Fibroblast of skin of back (primary cell): ENCODE measurements around the gene NUDT4. TPM values are rescaled to one million over a fixed set of nuclear protein-coding genes. Genes with fewer than 3 reads are reported as not detected.

ENCODE experiments used
- DNase-seq: peaks from one replicate; pipeline ENCODE4 v3.0.0-alpha.2; 2013
- polyA plus RNA-seq, 2 experiments: library from polyadenylated mRNA; unstranded; fragments of 120-200 nt; gene quantifications; one replicate each; pipeline ENCODE4 v1.2.1, GENCODE V29; 2013; ENCODE audit not compliant: insufficient read length in 2 of 2

Gene NUDT4
- polyA plus RNA-seq (2013, experiment 1 of 2; ENCODE audit: insufficient read length), result 44.2 TPM
- polyA plus RNA-seq (2013, experiment 2 of 2; ENCODE audit: insufficient read length), result 41.0 TPM

- peak; percentile 94 for DNase-seq
Observed at GRCh38 chr12:93377252-93378195, at the start of gene NUDT4. NUDT4 (plus strand) TSS chr12:93377925; CDS start chr12:93378323, 398 bp downstream.

- DNase-seq, result no peak
Observed at GRCh38 chr12:93333054-93333453, 44.7 kb upstream of the NUDT4 start.

GRCh38 chr12:93333828-93334227 is 43.9 kb upstream of the NUDT4 start:
- no peak for DNase-seq

GRCh38 chr12:93335603-93336162 is 42.0 kb upstream of the NUDT4 start:
- no peak for DNase-seq

- peak; percentile 74 for DNase-seq
Observed at GRCh38 chr12:93336291-93336741, 41.4 kb upstream of the NUDT4 start.

GRCh38 chr12:93338598-93338997 is 39.1 kb upstream of the NUDT4 start:
- DNase-seq, result no peak

- no peak for DNase-seq
Observed at GRCh38 chr12:93339695-93340094, 38.0 kb upstream of the NUDT4 start.

GRCh38 chr12:93341409-93342049 is 36.2 kb upstream of the NUDT4 start:
- DNase-seq, result no peak

GRCh38 chr12:93347054-93347785 is 30.5 kb upstream of the NUDT4 start:
- DNase-seq, result no peak

- DNase-seq, result peak; percentile 71
Observed at GRCh38 chr12:93348575-93349435, 28.9 kb upstream of the NUDT4 start.

GRCh38 chr12:93351726-93352125 is 26.0 kb upstream of the NUDT4 start:
- no peak for DNase-seq

- DNase-seq, result no peak
Observed at GRCh38 chr12:93352321-93352720, 25.4 kb upstream of the NUDT4 start.

GRCh38 chr12:93356214-93356613 is 21.5 kb upstream of the NUDT4 start:
- no peak for DNase-seq

- no peak for DNase-seq
Observed at GRCh38 chr12:93358058-93358457, 19.7 kb upstream of the NUDT4 start.

- DNase-seq, result no peak
Observed at GRCh38 chr12:93358821-93359220, 18.9 kb upstream of the NUDT4 start.

- DNase-seq, result no peak
Observed at GRCh38 chr12:93360688-93361087, 17.0 kb upstream of the NUDT4 start.

GRCh38 chr12:93361151-93361919 is 16.4 kb upstream of the NUDT4 start:
- no peak for DNase-seq

GRCh38 chr12:93363841-93364297 is 13.9 kb upstream of the NUDT4 start:
- no peak for DNase-seq

- DNase-seq, result no peak
Observed at GRCh38 chr12:93365616-93366405, 11.9 kb upstream of the NUDT4 start.

GRCh38 chr12:93366422-93366821 is 11.3 kb upstream of the NUDT4 start:
- DNase-seq, result no peak
